Nephron progenitor cell (in vitro differentiated cells): Measurements from ENCODE around the gene SLC35G6.
"Not testable (repeated sequence)": the region's sequence is repeated elsewhere in the genome, so short reads cannot be mapped to it uniquely, and the experiment has no call there.

Experiments used
- DNase-seq: peaks from one replicate; pipeline ENCODE4 v3.0.0; 2021
- H3K27ac Mint-ChIP-seq: 2 replicates; pipeline ENCODE4 v1.8.0; 2021; ENCODE audit warnings: mild to moderate bottlenecking, moderate library complexity, mixed read lengths
- H3K27me3 Mint-ChIP-seq: 2 replicates; pipeline ENCODE4 v1.8.0; 2021; ENCODE audit warnings: mild to moderate bottlenecking, low read depth, mixed read lengths; ENCODE audit not compliant: poor library complexity
- H3K36me3 Mint-ChIP-seq: 2 replicates; pipeline ENCODE4 v1.8.0; 2021; ENCODE audit warnings: low read depth, mixed read lengths
- H3K4me1 Mint-ChIP-seq: 2 replicates; pipeline ENCODE4 v1.8.0; 2021; ENCODE audit warnings: mixed read lengths
- H3K4me3 Mint-ChIP-seq: 2 replicates; pipeline ENCODE4 v1.8.0; 2021; ENCODE audit warnings: mild to moderate bottlenecking, moderate library complexity, mixed read lengths
- H3K9me3 Mint-ChIP-seq: 2 replicates; pipeline ENCODE4 v1.8.0; 2021; ENCODE audit warnings: mild to moderate bottlenecking, moderate library complexity, mixed read lengths
- CTCF ChIP-seq: fragments of 200-600 bp; sonication (generic); IDR thresholded peaks from 2 replicates; pipeline ENCODE4 v1.5.0; 2021; ENCODE audit warnings: antibody characterized with exemption

SLC35G6 gene

GRCh38 chr17:7481275-7481674 lies at the start of gene SLC35G6:
SLC35G6 (plus strand) TSS chr17:7481446; CDS start chr17:7481517, 71 bp downstream.
- H3K9me3 Mint-ChIP-seq, H3K27me3 Mint-ChIP-seq, DNase-seq, H3K36me3 Mint-ChIP-seq: not testable (repeated sequence)
- peak within 1 kb of the TSS; percentile 99 for H3K4me3 Mint-ChIP-seq
- peak within 1 kb of the TSS; percentile 97 for H3K27ac Mint-ChIP-seq
- H3K4me1 Mint-ChIP-seq = peaks cover 85% of the 10 kb centered on the region

- DNase-seq = no peak
- H3K4me1 Mint-ChIP-seq = peaks cover 12% of the 10 kb centered on the region
- H3K36me3 Mint-ChIP-seq = no peaks in the 10 kb centered on the region
- no peak overlapping the region for H3K27ac Mint-ChIP-seq
- H3K9me3 Mint-ChIP-seq = no peaks in the 10 kb centered on the region
- no peak for TF ChIP-seq CTCF
- H3K27me3 Mint-ChIP-seq = peaks cover 34% of the 10 kb centered on the region
- no peak overlapping the region for H3K4me3 Mint-ChIP-seq
These were observed 49.0 kb upstream of the SLC35G6 start for GRCh38 chr17:7432296-7432695.

- Mint-ChIP-seq H3K27me3 (peaks cover 53% of the 10 kb centered on the region), H3K36me3 (no peaks in the 10 kb centered on the region), H3K9me3 (no peaks in the 10 kb centered on the region), H3K4me3 (peak overlapping the region; percentile 86), H3K27ac (no peak overlapping the region), H3K4me1 (peaks cover 39% of the 10 kb centered on the region)
- peak; percentile 55 for DNase-seq
- TF ChIP-seq CTCF = no peak
These were observed 45.3 kb upstream of the SLC35G6 start for GRCh38 chr17:7435676-7436555.

- H3K36me3 Mint-ChIP-seq = no peaks in the 10 kb centered on the region
- peak; percentile 85 for DNase-seq
- no peak overlapping the region for H3K27ac Mint-ChIP-seq
- no peaks in the 10 kb centered on the region for H3K9me3 Mint-ChIP-seq
- peak; percentile 57 for TF ChIP-seq CTCF
- H3K4me3 Mint-ChIP-seq = peak overlapping the region; percentile 86
- peaks cover 48% of the 10 kb centered on the region for H3K4me1 Mint-ChIP-seq
- peaks cover 54% of the 10 kb centered on the region for H3K27me3 Mint-ChIP-seq
These were observed 44.5 kb upstream of the SLC35G6 start for GRCh38 chr17:7436556-7437368.

GRCh38 chr17:7437369-7437863 lies 43.8 kb upstream of the SLC35G6 start:
- TF ChIP-seq CTCF = no peak
- no peak overlapping the region for H3K27ac Mint-ChIP-seq

GRCh38 chr17:7437950-7438614 lies 43.2 kb upstream of the SLC35G6 start:
- H3K9me3 Mint-ChIP-seq = no peaks in the 10 kb centered on the region
- no peaks in the 10 kb centered on the region for H3K36me3 Mint-ChIP-seq
- DNase-seq = peak; percentile 86
- peaks cover 57% of the 10 kb centered on the region for H3K4me1 Mint-ChIP-seq
- no peak for TF ChIP-seq CTCF
- peak overlapping the region; percentile 82 for H3K4me3 Mint-ChIP-seq
- peaks cover 59% of the 10 kb centered on the region for H3K27me3 Mint-ChIP-seq
- no peak overlapping the region for H3K27ac Mint-ChIP-seq

More at GRCh38 chr17:7437369-7437863, 43.8 kb upstream of the SLC35G6 start:
- Mint-ChIP-seq H3K27me3 (peaks cover 55% of the 10 kb centered on the region), H3K4me3 (peak overlapping the region; percentile 86), H3K36me3 (no peaks in the 10 kb centered on the region), H3K4me1 (peaks cover 54% of the 10 kb centered on the region), H3K9me3 (no peaks in the 10 kb centered on the region)
- no peak for DNase-seq
